NT2/D1 (cell line): ENCODE measurements around the gene FHOD1.

ENCODE experiments used
- DNase-seq: peaks from one replicate; pipeline ENCODE4 v3.0.0-alpha.2; 2011; ENCODE audit warnings: low read depth, low spot score
- H3K27me3 ChIP-seq: 2 replicates; pipeline ENCODE4 v1.6.0; 2011; ENCODE audit warnings: mild to moderate bottlenecking; ENCODE audit not compliant: insufficient read length, insufficient read depth
- H3K36me3 ChIP-seq: 2 replicates; pipeline ENCODE4 v1.6.1; 2011; ENCODE audit warnings: mild to moderate bottlenecking, low read length, mixed read lengths; ENCODE audit not compliant: insufficient read depth, insufficient read length
- H3K4me1 ChIP-seq: 2 replicates; pipeline ENCODE4 v1.5.1; 2011; ENCODE audit not compliant: insufficient read depth, insufficient read length
- H3K4me3 ChIP-seq: 2 replicates; pipeline ENCODE4 v1.5.1; 2011; ENCODE audit warnings: low read depth; ENCODE audit not compliant: insufficient read length
- H3K9ac ChIP-seq: 2 replicates; pipeline ENCODE4 v1.6.0; 2011; ENCODE audit warnings: low read depth; ENCODE audit not compliant: insufficient read length
- H3K9me3 ChIP-seq: 2 replicates; pipeline ENCODE4 v1.5.1; 2011; ENCODE audit warnings: mild to moderate bottlenecking, low read length; ENCODE audit not compliant: insufficient read depth
- SUZ12 ChIP-seq: IDR thresholded peaks from 2 replicates; pipeline ENCODE4 v1.6.1; 2011; ENCODE audit not compliant: insufficient read length, insufficient read depth; ENCODE audit errors: extremely low read depth
- YY1 ChIP-seq: IDR thresholded peaks from 2 replicates; pipeline ENCODE4 v1.6.1; 2011; ENCODE audit not compliant: insufficient read length, insufficient read depth
- ZNF274 ChIP-seq: IDR thresholded peaks from 2 replicates; pipeline ENCODE4 v1.6.1; 2011; ENCODE audit warnings: mild to moderate bottlenecking, low read depth, low read length

The FHOD1 gene

DNA sequence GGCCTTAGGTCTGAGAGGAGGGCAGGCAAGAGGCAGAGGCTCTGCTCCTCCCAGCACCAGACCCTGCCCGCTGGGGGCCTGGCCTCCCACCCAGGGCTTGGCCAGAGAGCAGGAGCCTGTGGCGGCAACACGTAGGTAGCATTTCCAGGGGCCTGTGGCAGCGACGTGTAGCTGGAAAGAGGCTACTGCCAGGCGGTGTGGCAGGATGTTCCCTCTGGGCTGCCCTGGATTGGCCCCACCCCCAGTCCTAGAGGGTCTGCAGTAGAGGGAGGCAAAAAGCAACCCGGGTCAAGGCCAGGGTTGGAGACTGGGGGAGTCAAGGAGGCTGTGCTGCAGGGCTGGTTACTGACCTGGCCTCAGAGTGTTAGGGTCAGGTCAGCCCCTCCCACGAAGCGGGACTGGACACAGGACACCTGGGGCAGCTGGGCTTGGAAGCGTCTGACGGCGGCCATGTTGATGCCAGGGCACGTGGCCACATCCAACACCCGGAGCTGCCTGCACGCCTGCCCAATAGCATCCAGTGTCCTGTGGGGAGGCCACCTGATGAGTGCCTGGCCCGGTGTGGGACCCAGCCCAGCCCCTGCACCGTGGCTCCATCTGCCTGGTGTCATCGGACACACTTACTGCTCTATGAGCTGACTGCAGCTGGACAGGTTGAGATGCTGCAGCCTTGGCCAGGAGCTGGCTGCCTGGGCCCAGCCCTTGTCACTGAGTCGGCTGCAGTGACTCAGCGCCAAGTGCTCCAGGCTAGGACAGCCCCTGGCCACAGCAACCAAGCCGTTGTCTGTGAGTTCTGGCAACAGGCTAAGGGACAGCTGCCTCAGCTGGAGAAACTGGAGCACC lies 39.8 kb downstream of the FHOD1 start:
- Histone ChIP-seq H3K9ac (peak overlapping the region; percentile 44), H3K27me3 (no peaks in the 10 kb centered on the region), H3K36me3 (peaks cover 28% of the 10 kb centered on the region), H3K4me1 (peaks cover 25% of the 10 kb centered on the region), H3K9me3 (no peaks in the 10 kb centered on the region), H3K4me3 (no peak overlapping the region)
- DNase-seq, result no peak
- TF ChIP-seq ZNF274 (no peak), YY1 (no peak), SUZ12 (no peak)

DNA sequence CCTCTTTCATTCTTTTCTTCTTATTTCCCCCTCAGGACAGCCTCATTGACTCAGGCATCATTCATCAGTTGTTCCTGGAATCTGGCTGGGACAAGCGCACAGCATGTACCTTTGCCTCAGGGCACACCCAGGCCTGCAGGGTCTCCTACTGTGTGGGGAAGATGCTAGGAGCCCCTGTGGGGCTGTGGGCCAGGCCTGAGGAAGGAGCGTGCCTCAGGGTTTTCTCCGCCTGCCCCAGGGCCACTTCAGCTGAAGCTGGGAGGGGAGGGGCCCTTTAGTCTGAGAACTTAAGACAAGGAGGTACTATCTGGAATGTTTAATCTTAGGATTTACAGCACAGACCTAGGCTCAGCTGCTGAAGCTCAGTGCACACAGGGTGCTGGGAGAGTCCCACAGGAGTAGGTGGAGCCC lies 40.4 kb downstream of the FHOD1 start:
- H3K9me3 ChIP-seq, result no peaks in the 10 kb centered on the region
- DNase-seq, result no peak
- no peak overlapping the region for H3K9ac ChIP-seq
- no peak overlapping the region for H3K4me3 ChIP-seq
- peaks cover 25% of the 10 kb centered on the region for H3K4me1 ChIP-seq
- H3K27me3 ChIP-seq, result no peaks in the 10 kb centered on the region
- peaks cover 35% of the 10 kb centered on the region for H3K36me3 ChIP-seq
- TF ChIP-seq SUZ12, result no peak
- TF ChIP-seq ZNF274, result no peak
- no peak for TF ChIP-seq YY1

- H3K4me1 ChIP-seq, result peaks cover 25% of the 10 kb centered on the region
- peaks cover 40% of the 10 kb centered on the region for H3K36me3 ChIP-seq
- TF ChIP-seq ZNF274, result no peak
- TF ChIP-seq SUZ12, result no peak
- TF ChIP-seq YY1, result no peak
- H3K4me3 ChIP-seq, result no peak overlapping the region
- H3K9ac ChIP-seq, result peak overlapping the region; percentile 21
- no peaks in the 10 kb centered on the region for H3K9me3 ChIP-seq
- no peak for DNase-seq
- H3K27me3 ChIP-seq, result no peaks in the 10 kb centered on the region
Measured at GRCh38 chr16:67206129-67206837, 41.0 kb downstream of the FHOD1 start.

- no peak overlapping the region for H3K9ac ChIP-seq
- no peak for TF ChIP-seq YY1
- TF ChIP-seq SUZ12, result no peak
- TF ChIP-seq ZNF274, result no peak
- peaks cover 58% of the 10 kb centered on the region for H3K36me3 ChIP-seq
- H3K4me3 ChIP-seq, result no peak overlapping the region
- peaks cover 20% of the 10 kb centered on the region for H3K4me1 ChIP-seq
- H3K9me3 ChIP-seq, result no peaks in the 10 kb centered on the region
- no peaks in the 10 kb centered on the region for H3K27me3 ChIP-seq
- DNase-seq, result no peak
Measured at GRCh38 chr16:67204076-67204475, 43.2 kb downstream of the FHOD1 start.

DNA sequence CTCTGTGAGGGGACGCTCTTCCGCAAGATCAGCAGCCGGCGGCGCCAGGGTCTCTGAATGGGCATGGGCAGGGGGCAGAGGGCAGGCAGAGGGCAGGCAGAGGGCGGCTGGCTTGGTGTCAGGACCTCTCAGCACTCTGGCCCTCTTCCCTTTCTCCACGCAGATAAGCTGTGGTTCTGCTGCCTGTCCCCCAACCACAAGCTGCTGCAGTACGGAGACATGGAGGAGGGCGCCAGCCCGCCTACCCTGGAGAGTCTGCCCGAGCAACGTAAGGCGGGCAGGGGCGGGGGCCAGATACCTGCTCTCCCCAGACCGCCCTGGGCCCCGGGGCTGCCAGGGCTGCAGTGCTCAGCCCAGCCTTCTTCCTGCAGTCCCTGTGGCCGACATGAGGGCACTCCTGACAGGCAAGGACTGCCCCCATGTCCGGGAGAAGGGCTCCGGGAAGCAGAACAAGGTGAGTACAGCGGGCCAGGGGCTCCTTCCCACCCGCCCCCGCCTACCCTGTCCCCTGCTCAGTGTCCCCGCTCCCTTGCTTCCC lies 44.3 kb downstream of the FHOD1 start:
- Histone ChIP-seq H3K4me1 (peaks cover 16% of the 10 kb centered on the region), H3K27me3 (no peaks in the 10 kb centered on the region), H3K9ac (no peak overlapping the region), H3K36me3 (peaks cover 67% of the 10 kb centered on the region), H3K4me3 (no peak overlapping the region), H3K9me3 (no peaks in the 10 kb centered on the region)
- TF ChIP-seq SUZ12 (no peak), YY1 (no peak), ZNF274 (no peak)
- no peak for DNase-seq

GRCh38 chr16:67202426-67202825 lies 44.9 kb downstream of the FHOD1 start:
- Histone ChIP-seq H3K9ac (no peak overlapping the region), H3K27me3 (no peaks in the 10 kb centered on the region)

DNA sequence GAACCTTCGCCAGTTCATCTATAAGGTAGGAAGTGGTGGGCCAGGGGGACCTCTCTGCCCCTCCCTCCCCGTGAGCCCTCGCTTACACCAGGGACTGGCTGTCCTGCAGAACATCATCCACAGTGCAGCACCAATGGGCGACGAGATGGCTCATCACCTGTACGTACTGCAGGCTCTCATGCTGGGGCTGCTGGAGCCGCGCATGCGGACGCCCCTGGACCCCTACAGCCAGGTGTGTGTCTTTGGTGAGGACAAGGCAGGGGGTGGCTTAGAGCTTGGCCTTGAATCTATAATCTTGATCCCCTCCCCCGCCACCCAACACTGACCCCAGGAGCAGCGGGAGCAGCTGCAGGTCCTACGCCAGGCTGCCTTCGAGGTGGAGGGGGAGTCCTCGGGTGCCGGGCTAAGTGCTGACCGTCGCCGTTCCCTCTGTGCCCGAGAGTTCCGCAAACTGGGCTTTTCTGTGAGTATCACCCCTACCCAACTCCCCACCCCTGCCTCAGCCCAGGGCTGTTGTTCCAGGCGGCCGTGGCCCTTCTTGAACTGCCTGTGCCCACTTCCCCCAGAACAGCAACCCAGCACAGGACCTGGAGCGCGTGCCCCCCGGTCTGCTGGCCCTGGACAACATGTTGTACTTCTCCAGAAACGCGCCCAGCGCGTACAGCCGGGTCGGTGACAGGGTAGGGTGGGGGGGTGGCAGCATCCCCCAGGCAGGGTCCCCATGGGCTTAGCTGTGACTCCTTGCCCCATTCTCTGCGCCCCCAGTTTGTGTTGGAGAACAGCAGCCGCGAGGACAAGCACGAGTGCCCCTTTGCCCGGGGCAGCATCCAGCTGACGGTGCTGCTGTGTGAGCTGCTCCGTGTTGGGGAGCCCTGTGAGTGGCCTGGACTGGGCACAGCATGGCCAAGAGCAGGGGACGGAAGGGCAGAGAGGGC lies 45.6 kb downstream of the FHOD1 start:
- H3K36me3 ChIP-seq, result peaks cover 81% of the 10 kb centered on the region
- no peak overlapping the region for H3K9ac ChIP-seq
- TF ChIP-seq ZNF274, result no peak
- TF ChIP-seq SUZ12, result no peak
- no peak for TF ChIP-seq YY1
- H3K4me1 ChIP-seq, result peaks cover 5% of the 10 kb centered on the region
- no peaks in the 10 kb centered on the region for H3K9me3 ChIP-seq
- no peak overlapping the region for H3K4me3 ChIP-seq
- no peaks in the 10 kb centered on the region for H3K27me3 ChIP-seq
- no peak for DNase-seq

More at GRCh38 chr16:67202426-67202825, 44.9 kb downstream of the FHOD1 start:
- Histone ChIP-seq H3K36me3 (peaks cover 73% of the 10 kb centered on the region), H3K4me3 (no peak overlapping the region), H3K4me1 (peaks cover 11% of the 10 kb centered on the region), H3K9me3 (no peaks in the 10 kb centered on the region)
- DNase-seq, result no peak
- TF ChIP-seq YY1, result no peak
- no peak for TF ChIP-seq ZNF274
